Loucy (cell line): ENCODE results near the gene RHBDF2.

Experiments
- H2AFZ ChIP-seq: fragments of 200-600 bp; sonication (generic); 2 replicates; pipeline ENCODE4 v1.6.0; 2016; ENCODE audit warnings: antibody characterized with exemption, mild to moderate bottlenecking, low read length, moderate library complexity
- H3F3A ChIP-seq: fragments of 200-600 bp; 2 replicates; pipeline ENCODE4 v1.6.0; 2016; ENCODE audit warnings: antibody characterized with exemption, low read depth, mild to moderate bottlenecking
- H3K27me3 ChIP-seq: fragments of 200-600 bp; sonication (generic); 2 replicates; pipeline ENCODE4 v1.6.1; 2014; ENCODE audit warnings: low read length, mild to moderate bottlenecking; ENCODE audit not compliant: insufficient read depth, poor library complexity, severe bottlenecking
- H3K36me3 ChIP-seq: fragments of 200-600 bp; sonication (generic); 2 replicates; pipeline ENCODE4 v1.6.1; 2016; ENCODE audit warnings: low read length; ENCODE audit not compliant: insufficient read depth
- H3K4me1 ChIP-seq: fragments of 200-600 bp; sonication (generic); 2 replicates; pipeline ENCODE4 v1.5.1; 2014; ENCODE audit warnings: low read length, mild to moderate bottlenecking; ENCODE audit not compliant: insufficient read depth, poor library complexity, severe bottlenecking
- H3K4me2 ChIP-seq: fragments of 200-600 bp; sonication (generic); 2 replicates; pipeline ENCODE4 v1.6.0; 2014; ENCODE audit warnings: antibody characterized with exemption, low read length, low read depth, mild to moderate bottlenecking; ENCODE audit not compliant: poor library complexity, severe bottlenecking
- H3K4me3 ChIP-seq: fragments of 200-600 bp; sonication (generic); 2 replicates; pipeline ENCODE4 v1.5.1; 2014; ENCODE audit warnings: low read length, mild to moderate bottlenecking, mixed read lengths; ENCODE audit not compliant: poor library complexity, severe bottlenecking
- H3K79me2 ChIP-seq: fragments of 200-600 bp; sonication (generic); 2 replicates; pipeline ENCODE4 v1.6.1; 2014; ENCODE audit warnings: low read length; ENCODE audit not compliant: insufficient read depth
- H3K9ac ChIP-seq: fragments of 200-600 bp; sonication (generic); 2 replicates; pipeline ENCODE4 v1.6.0; 2014; ENCODE audit warnings: mild to moderate bottlenecking, low read depth, low read length, moderate library complexity; ENCODE audit not compliant: poor library complexity, severe bottlenecking
- H3K9me2 ChIP-seq: fragments of 200-600 bp; sonication (generic); replicated peaks from 2 replicates; pipeline ENCODE4 v1.6.1; 2016; ENCODE audit warnings: low read depth, low read length, mixed read lengths
- H3K9me3 ChIP-seq: fragments of 200-600 bp; sonication (generic); 2 replicates; pipeline ENCODE4 v1.6.1; 2014; ENCODE audit warnings: mild to moderate bottlenecking, antibody characterized with exemption, low read length, low read depth; ENCODE audit not compliant: insufficient read depth
- H4K20me1 ChIP-seq: fragments of 200-600 bp; sonication (generic); 2 replicates; pipeline ENCODE4 v1.6.0; 2014; ENCODE audit warnings: antibody characterized with exemption, low read length, mild to moderate bottlenecking; ENCODE audit not compliant: insufficient read depth, poor library complexity, severe bottlenecking
- EZH2phosphoT487 ChIP-seq: fragments of 200-600 bp; IDR thresholded peaks from 2 replicates; pipeline ENCODE4 v1.6.1; 2018; ENCODE audit warnings: antibody characterized with exemption, mild to moderate bottlenecking, moderate library complexity, borderline replicate concordance
- TF ChIP-seq, protein P1 (sequence below): fragments of 200-600 bp; sonication (generic); conservative IDR thresholded peaks from 2 replicates; pipeline ENCODE4 v1.5.1; 2014; ENCODE audit warnings: mild to moderate bottlenecking, antibody characterized with exemption, low read length

RHBDF2 gene

DNA sequence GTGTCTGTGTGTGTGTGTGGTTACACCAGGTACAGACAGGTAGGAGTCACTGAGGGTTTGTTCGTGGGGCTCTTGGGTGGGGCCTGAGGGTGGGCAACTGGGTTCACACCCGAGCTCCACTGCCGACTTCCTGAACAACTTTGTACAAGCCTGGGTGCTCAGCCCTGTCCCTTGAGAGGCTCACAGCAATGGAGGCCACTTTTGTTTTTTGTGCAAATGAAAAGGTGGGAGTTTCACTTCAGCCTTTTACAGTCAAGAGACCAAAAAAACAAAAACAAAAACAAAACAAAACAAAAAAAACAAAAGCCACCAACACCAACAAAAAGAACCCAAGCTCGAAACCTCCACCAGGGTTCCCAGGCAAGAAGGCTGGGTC is 2.4 kb downstream of the RHBDF2 start:
- H3K79me2 ChIP-seq, result no peaks in the 10 kb centered on the region
- no peak overlapping the region for H3K9ac ChIP-seq
- no peaks in the 10 kb centered on the region for H3F3A ChIP-seq
- no peak overlapping the region for H3K4me2 ChIP-seq
- no peaks in the 10 kb centered on the region for H3K9me2 ChIP-seq
- H3K9me3 ChIP-seq, result no peaks in the 10 kb centered on the region
- no peaks in the 10 kb centered on the region for H4K20me1 ChIP-seq
- H3K36me3 ChIP-seq, result no peaks in the 10 kb centered on the region
- no peak overlapping the region for H2AFZ ChIP-seq
- H3K4me3 ChIP-seq, result no peak overlapping the region
- peaks cover 28% of the 10 kb centered on the region for H3K4me1 ChIP-seq
- no peak for TF ChIP-seq EZH2phosphoT487
- TF ChIP-seq, protein P1, sequence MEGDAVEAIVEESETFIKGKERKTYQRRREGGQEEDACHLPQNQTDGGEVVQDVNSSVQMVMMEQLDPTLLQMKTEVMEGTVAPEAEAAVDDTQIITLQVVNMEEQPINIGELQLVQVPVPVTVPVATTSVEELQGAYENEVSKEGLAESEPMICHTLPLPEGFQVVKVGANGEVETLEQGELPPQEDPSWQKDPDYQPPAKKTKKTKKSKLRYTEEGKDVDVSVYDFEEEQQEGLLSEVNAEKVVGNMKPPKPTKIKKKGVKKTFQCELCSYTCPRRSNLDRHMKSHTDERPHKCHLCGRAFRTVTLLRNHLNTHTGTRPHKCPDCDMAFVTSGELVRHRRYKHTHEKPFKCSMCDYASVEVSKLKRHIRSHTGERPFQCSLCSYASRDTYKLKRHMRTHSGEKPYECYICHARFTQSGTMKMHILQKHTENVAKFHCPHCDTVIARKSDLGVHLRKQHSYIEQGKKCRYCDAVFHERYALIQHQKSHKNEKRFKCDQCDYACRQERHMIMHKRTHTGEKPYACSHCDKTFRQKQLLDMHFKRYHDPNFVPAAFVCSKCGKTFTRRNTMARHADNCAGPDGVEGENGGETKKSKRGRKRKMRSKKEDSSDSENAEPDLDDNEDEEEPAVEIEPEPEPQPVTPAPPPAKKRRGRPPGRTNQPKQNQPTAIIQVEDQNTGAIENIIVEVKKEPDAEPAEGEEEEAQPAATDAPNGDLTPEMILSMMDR, result no peak
- no peaks in the 10 kb centered on the region for H3K27me3 ChIP-seq

DNA sequence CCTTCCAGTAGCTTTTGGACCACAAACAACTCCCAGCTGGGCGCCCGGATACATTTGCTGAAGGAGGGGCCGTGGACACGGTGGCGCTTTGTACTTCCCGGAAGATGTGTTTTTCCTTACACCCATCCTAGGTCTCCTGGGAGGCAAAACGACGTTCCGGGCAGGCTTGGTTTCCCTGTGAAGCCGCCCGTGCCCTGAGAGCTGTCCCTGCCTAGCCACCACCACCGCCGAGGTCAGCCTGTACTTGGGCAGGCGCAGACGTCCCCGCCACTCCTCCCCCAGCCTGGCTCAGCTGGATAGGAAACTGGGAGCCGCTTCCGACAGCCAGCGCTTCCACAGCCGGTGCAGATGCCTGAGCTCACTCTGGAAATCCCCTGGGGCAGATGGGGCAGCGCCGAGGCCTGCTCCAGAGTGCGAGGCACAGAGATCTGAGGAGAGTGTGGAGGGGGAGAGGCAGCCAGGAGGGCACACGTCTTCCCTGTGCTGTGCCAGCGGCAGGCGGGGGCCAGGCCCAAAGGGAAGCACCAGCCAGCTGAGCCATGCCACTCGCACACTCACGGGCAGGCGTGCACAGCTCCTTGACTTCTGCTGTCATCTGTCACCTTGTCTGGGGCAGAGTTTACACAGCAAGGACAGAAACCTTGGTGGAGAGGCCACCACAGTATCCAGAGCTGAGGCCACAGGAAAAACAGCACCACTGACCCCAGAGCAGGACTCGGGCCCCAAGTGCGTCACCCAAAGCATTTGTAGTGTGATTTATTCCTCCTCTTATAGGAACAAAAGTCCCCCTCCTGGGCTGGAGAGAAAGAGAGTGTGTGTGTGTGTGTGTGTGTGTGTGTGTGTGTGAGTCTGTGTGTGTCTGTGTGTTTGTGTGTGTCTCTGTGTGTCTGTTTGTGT is 3.0 kb downstream of the RHBDF2 start:
- H3K4me2 ChIP-seq, result no peak overlapping the region
- H4K20me1 ChIP-seq, result no peaks in the 10 kb centered on the region
- no peaks in the 10 kb centered on the region for H3K79me2 ChIP-seq
- TF ChIP-seq, protein P1, result no peak
- TF ChIP-seq EZH2phosphoT487, result no peak
- no peaks in the 10 kb centered on the region for H3K36me3 ChIP-seq
- H3K4me3 ChIP-seq, result no peak overlapping the region
- H3K9ac ChIP-seq, result no peak overlapping the region
- H3K27me3 ChIP-seq, result no peaks in the 10 kb centered on the region
- H3K9me3 ChIP-seq, result no peaks in the 10 kb centered on the region
- no peak overlapping the region for H2AFZ ChIP-seq
- H3K9me2 ChIP-seq, result no peaks in the 10 kb centered on the region
- peaks cover 34% of the 10 kb centered on the region for H3K4me1 ChIP-seq
- H3F3A ChIP-seq, result no peaks in the 10 kb centered on the region

DNA sequence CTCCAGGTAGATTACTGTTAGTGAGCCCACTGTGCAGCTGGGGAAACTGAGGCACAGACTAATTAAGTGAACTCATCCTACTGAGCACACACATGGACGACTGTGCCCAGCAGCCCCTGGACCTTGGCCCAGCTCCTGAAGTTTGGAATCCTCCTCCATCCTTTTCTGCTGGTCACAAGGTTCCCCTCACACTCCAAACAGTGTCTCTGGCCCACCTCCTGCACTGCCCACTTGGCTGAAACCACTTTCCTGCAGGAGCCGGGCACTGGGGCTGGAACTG is 3.6 kb downstream of the RHBDF2 start:
- H3K4me2 ChIP-seq, result no peak overlapping the region
- no peak overlapping the region for H3K9ac ChIP-seq
- no peaks in the 10 kb centered on the region for H3K79me2 ChIP-seq
- no peaks in the 10 kb centered on the region for H3F3A ChIP-seq
- H3K36me3 ChIP-seq, result no peaks in the 10 kb centered on the region
- peaks cover 40% of the 10 kb centered on the region for H3K4me1 ChIP-seq
- no peaks in the 10 kb centered on the region for H3K9me2 ChIP-seq
- no peak overlapping the region for H3K4me3 ChIP-seq
- no peaks in the 10 kb centered on the region for H3K27me3 ChIP-seq
- no peak overlapping the region for H2AFZ ChIP-seq
- TF ChIP-seq, protein P1, result no peak
- TF ChIP-seq EZH2phosphoT487, result no peak
- no peaks in the 10 kb centered on the region for H4K20me1 ChIP-seq
- no peaks in the 10 kb centered on the region for H3K9me3 ChIP-seq
